HG03571 (cell line): ENCODE data around the gene UNC13B.
"Not testable (repeated sequence)": the region's sequence is repeated elsewhere in the genome, so short reads cannot be mapped to it uniquely, and the experiment has no call there.

ENCODE experiments used
- ATAC-seq: cut with Tn5 transposase; IDR thresholded peaks from one replicate; pipeline ENCODE4 v1.9.1; 2021; ENCODE audit not compliant: unreplicated experiment

Gene UNC13B

DNA sequence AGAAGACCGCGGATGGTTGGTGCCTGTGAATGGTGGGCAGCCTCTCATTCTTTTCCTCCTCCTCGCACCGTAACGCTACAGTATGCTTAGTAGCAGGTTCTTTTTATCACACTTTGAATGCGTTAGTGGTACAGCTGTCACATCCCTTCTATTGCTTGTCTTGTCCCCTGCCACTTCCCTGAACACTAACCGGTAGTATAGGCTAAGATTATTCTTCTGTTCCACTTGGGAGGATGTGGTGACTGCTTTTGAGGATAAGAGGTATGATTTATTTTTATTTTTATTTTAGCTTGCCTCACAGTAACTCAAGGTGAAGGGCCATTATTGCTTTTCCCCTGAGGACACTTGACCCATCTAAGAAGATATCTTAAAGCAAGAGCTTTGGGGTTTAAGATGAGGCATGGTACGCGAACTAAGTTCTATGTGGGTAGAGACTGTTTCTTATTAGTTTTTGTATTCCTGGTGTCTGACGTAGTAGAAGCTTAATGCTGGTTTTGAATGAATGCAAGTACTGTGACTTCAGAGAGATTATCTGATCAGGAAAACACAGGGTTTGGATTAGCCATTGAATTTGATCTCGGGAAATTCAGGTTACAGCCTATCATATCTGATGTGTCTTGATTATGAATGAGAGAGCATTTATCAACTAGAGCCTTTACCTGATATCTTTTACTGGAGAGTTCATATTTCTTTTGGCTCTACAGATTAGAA lies 951 bp downstream of the UNC13B start:
- ATAC-seq = no peak

- ATAC-seq = no peak
Measured at GRCh38 chr9:35163413-35163812, 1.6 kb downstream of the UNC13B start.

GRCh38 chr9:35164711-35165110 lies 2.9 kb downstream of the UNC13B start:
- no peak for ATAC-seq

- ATAC-seq = not testable (repeated sequence)
Measured at GRCh38 chr9:35167429-35167828, 5.6 kb downstream of the UNC13B start.

DNA sequence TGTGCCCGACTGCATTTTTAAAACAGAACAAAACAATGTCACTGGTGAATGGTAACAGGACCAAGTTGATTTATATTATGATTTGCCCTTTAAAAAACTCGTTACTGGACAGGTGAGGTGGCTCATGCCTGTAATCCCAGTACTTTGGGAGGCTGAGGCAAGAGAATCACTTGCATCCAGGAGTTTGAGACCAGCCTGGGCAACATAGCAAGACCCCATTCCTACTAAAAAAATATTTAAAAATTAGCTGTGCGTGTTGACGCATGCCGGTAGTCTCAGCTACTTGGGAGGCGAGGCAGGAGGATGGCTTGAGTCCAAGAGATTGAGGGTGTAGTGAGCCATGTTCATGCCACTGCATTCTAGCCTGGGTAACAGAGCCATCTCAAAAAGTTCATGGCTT lies 7.2 kb downstream of the UNC13B start:
- ATAC-seq = no peak

DNA sequence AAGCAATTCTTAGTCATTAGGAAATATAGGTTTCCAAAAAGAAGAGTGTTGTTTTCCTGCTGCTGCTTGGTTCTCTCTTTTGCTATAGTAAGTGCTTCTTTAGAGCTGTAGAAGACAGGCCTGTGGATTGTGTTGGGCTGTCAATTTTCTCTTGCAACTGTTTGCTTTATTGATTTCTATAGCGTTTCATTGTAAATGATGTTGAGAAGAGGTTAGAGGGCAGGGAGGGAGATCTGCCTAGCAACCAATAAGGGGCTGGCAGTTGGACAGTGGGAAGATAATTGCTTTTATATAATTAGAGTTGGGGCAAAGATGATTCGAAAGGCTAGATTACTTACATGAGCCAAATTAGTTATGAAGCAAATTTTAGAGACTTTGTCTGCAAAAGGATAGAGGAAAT lies 11.1 kb downstream of the UNC13B start:
- ATAC-seq = no peak

DNA sequence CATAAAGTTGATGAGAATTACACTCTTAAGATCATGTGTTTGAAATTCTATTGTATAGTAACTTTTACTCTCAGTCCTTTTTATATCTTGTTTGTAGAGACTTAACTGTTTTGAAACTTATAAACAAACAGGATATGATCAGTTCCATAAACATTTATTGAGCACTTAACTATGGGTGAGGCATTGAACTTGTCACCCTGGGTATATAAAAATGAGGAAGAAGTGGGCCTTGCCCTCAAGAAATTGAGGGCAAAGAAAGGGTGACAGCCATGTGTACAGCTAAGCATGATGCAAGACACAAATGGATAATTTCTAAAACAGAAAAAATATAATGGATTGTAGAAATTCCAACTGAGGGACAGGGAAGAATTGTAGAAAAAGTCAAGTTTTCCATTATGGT lies 15.7 kb downstream of the UNC13B start:
- ATAC-seq = no peak

DNA sequence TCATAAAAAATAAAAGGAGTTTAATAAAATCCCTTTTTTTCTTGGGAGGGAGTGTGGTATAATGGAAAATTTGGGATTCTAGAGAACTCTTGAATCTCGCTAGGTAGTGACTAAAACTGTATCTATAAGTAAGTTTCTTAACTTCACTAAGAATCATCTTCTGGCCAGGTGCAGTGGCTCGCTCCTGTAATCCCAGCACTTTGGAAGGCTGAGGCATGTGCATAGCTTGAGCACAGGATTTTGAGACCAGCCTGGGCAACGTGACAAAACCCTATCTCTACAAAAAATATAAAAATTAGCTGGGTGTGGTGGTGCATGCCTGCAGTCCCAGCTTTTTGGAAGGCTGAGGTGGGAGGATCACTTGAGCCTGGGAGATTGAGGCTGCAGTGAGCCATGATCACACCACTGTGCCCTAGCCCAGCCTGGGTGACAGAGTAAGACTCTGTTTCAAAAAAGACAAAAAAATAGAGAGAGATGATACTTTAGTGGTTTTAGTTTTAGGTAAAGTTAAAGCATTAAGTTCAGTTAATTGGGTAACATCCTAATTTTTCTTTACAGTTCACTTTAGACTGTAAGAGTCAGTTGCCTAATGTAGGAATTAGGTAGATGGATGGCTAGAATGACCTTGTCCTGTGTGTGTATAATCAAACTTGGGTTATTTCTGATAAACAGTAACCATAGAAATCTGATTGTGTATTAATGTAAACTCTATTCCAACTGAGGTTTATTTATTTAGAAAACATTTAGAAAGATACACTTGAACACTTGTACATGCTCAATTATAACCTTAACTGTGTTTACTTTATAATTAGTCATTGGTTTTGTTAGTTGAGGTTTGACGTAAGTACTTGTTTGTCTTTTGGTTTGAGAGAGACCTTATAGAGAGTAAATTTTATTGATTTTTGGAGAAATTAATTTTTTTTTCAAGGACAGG lies 17.8 kb downstream of the UNC13B start:
- no peak for ATAC-seq

- no peak for ATAC-seq
Measured at GRCh38 chr9:35180801-35181200, 19.0 kb downstream of the UNC13B start.

GRCh38 chr9:35182401-35182800 lies 20.6 kb downstream of the UNC13B start:
- ATAC-seq = not testable (repeated sequence)

GRCh38 chr9:35182996-35183754 lies 21.4 kb downstream of the UNC13B start:
- not testable (repeated sequence) for ATAC-seq

DNA sequence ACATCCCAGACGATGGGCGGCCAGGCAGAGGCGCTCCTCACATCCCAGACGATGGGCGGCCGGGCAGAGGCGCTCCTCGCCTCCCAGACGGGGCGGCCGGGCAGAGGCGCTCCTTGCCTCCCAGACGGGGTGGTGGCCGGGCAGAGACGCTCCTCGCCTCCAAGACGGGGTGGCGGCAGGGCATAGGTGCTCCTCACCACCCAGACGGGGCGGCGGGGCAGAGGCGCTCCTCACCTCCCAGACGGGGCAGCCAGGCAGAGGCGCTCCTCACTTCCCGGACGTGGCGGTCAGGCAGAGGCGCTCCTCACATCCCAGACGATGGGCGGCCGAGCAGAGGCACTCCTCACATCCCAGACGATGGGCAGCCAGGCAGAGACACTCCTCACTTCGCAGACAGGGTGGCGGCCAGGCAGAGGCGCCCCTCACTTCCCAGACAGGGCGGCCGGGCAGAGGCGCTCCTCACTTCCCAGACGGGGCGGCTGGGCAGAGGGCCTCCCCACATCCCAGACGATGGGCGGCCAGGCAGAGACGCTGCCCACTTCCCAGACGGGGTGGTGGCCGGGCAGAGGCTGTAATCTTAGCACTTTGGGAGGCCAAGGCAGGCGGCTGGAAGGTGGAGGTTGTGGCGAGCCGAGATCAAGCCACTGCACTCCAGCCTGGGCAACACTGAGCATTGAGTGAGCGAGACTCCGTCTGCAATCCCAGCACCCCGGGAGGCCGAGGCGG lies 22.1 kb downstream of the UNC13B start:
- ATAC-seq = not testable (repeated sequence)

- ATAC-seq = no peak
Measured at GRCh38 chr9:35186524-35186923, 24.7 kb downstream of the UNC13B start.

DNA sequence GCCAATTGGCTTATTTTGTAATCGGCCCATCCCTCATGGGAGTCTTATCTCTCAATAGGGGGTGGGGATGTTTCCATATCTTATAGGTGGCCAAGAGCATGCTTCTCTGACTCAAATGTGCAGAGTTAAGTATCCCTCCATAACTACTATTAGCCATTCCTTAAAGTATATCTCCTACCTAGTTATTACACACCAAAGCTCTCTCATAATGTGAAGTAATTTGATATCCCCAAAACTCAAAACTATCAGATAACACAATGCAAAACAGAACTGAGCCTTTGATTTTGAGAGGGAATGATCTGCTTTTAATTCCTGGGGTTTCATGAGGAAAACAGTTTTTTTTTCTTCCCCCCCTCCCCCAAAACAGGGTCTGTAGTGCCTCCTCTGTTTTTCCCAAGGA lies 28.4 kb downstream of the UNC13B start:
- ATAC-seq = no peak

GRCh38 chr9:35191105-35191504 lies 29.3 kb downstream of the UNC13B start:
- no peak for ATAC-seq

DNA sequence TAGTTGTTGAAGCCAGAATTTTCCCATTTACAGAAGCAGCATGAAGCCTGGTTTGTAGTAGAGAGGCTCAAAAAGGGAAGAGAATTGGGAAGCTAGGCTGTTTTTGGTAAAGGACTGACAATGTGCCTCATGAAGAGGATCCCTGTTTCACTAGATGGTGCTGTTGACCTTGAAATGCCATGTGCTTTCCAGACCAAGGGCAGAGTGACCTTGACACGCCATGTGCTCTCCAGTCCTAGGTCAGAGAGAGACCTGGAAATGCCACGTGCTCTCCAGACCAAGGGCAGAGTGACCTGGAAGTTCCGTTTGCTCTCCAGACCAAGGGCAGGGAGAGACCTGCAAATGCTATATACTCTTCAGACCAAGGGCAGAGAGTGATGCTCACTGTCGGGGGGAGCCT lies 32.0 kb downstream of the UNC13B start:
- no peak for ATAC-seq

DNA sequence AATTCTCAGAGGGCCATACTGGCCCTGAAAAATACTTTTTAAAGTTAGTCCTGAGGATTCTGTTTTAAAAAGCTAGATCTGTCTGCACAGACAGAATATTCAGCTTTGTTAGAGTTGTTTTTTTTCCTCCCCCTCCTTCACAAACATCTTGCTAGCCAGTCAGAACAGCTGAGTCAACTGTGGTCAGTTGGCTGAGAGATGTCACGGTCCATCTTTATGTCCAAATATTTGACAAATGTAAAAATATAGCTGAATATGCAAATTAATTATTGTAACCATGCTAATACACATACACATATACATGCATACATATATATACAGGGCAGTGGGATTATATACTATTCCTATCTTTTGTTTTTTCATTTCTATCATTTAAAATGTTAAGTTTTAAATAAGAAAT lies 33.9 kb downstream of the UNC13B start:
- ATAC-seq = no peak

- no peak for ATAC-seq
Measured at GRCh38 chr9:35198191-35198590, 36.4 kb downstream of the UNC13B start.

DNA sequence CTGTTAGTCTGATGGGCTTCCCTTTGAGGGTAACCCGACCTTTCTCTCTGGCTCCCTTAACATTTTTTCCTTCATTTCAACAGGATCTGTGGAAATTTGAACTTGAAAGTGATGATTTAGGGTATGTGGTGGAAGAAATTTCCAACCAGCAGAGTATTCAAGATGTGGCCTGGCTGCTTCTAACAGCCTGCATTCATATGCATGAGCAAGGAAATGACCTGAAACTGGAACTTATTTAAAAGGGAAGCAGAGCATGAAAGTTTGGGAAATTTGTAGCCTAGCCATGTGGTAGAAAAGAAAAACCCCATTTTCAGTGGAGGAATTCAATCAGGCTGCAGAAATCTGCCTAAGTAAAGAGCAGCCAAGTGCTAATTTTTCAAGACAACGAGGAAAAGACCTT lies 41.7 kb downstream of the UNC13B start:
- ATAC-seq = no peak

- ATAC-seq = no peak
Measured at GRCh38 chr9:35205340-35205739, 43.5 kb downstream of the UNC13B start.

GRCh38 chr9:35211854-35212253 lies 50.0 kb downstream of the UNC13B start:
- ATAC-seq = no peak
